B cell (primary cell): ENCODE data around the gene M1AP. TPM values are rescaled to one million over a fixed set of nuclear protein-coding genes. Genes with fewer than 3 reads are reported as not detected.

Experiments
- ATAC-seq: fragments of 200-7000 bp; cut with Tn5 transposase; one replicate; pipeline ENCODE4 v1.10.0; 2021; ENCODE audit warnings: low read depth, mild to moderate bottlenecking, moderate number of reproducible peaks, moderate library complexity
- CTCF ChIA-PET: fragments of 350-600 bp; sonication (Branson Sonifier 250); formaldehyde crosslinking; loops from one replicate; lab custom pipeline; 2021; ENCODE audit warnings: antibody characterized with exemption, inconsistent platforms; lab: Charles Lee
- POLR2A ChIA-PET: fragments of 350-600 bp; sonication (Branson Sonifier 250); formaldehyde crosslinking; loops from one replicate; lab custom pipeline; 2021; ENCODE audit warnings: antibody characterized with exemption; lab: Charles Lee
- DNase-seq: peaks from one replicate; pipeline ENCODE4 v3.0.0; 2013
- H2AFZ ChIP-seq: 2 replicates; pipeline ENCODE4 v1.6.1; 2012; ENCODE audit warnings: mild to moderate bottlenecking, low read depth, low read length; ENCODE audit not compliant: insufficient read depth, poor library complexity, severe bottlenecking
- H3K27ac ChIP-seq, 2 donors: 1 replicate in 1 of 2; 2 replicates in 1 of 2; pipeline ENCODE4 v1.5.1; 2012 to 2013; ENCODE audit warnings: low read length in 2 of 2, mild to moderate bottlenecking in 2 of 2, moderate library complexity in 1 of 2
- H3K27me3 ChIP-seq, 4 experiments: fragments of 200-600 bp in 1 of 4; sonication (generic) in 1 of 4; replicated peaks in 1 of 4; 1 replicate in 2 of 4; 2 replicates in 2 of 4; pipeline versions ENCODE4 v1.6.1 to v1.7.0; 2013 to 2016; ENCODE audit warnings: low read length in 3 of 4, mild to moderate bottlenecking in 2 of 4, mixed read lengths in 1 of 4, moderate library complexity in 1 of 4; ENCODE audit not compliant: insufficient read depth in 4 of 4, control insufficient read depth in 3 of 4; ENCODE audit errors: control extremely low read depth in 1 of 4
- H3K36me3 ChIP-seq, 2 experiments: replicated peaks in 1 of 2; 1 replicate in 1 of 2; 2 replicates in 1 of 2; pipeline versions ENCODE4 v1.6.1 to v1.7.1; 2013; ENCODE audit warnings: low read length in 1 of 2; ENCODE audit not compliant: insufficient read depth in 2 of 2, control insufficient read depth in 1 of 2; ENCODE audit errors: control extremely low read depth in 1 of 2, extremely low read depth in 1 of 2
- H3K4me1 ChIP-seq, 2 donors: fragments of 200-600 bp in 1 of 2; sonication (generic) in 1 of 2; 1 replicate in 1 of 2; 2 replicates in 1 of 2; pipeline versions ENCODE4 v1.5.1 to v1.6.1; 2013 to 2017; ENCODE audit warnings: low read length in 2 of 2; ENCODE audit not compliant: control insufficient read depth in 2 of 2, insufficient read depth in 2 of 2
- H3K4me2 ChIP-seq: replicated peaks from 2 replicates; pipeline ENCODE3; 2012; ENCODE audit warnings: mild to moderate bottlenecking, low read depth, low read length; ENCODE audit not compliant: poor library complexity, severe bottlenecking
- H3K4me3 ChIP-seq, 5 experiments: fragments of 200-600 bp in 1 of 5; sonication (generic) in 1 of 5; 1 replicate in 3 of 5; 2 replicates in 2 of 5; pipeline versions ENCODE4 v1.5.1 to v1.7.0; 2011 to 2016; ENCODE audit warnings: low read length in 4 of 5, mild to moderate bottlenecking in 4 of 5, low read depth in 2 of 5, control low read depth in 1 of 5, moderate library complexity in 1 of 5; ENCODE audit not compliant: insufficient read depth in 1 of 5; ENCODE audit errors: control extremely low read depth in 1 of 5, extremely low read depth in 1 of 5
- H3K79me2 ChIP-seq: fragments of 200-600 bp; sonication (generic); one replicate; pipeline ENCODE4 v1.6.0; 2016; ENCODE audit warnings: low read length; ENCODE audit not compliant: control insufficient read depth, insufficient read depth
- H3K9ac ChIP-seq: fragments of 200-600 bp; sonication (generic); 2 replicates; pipeline ENCODE4 v1.6.1; 2017; ENCODE audit warnings: mild to moderate bottlenecking, low read length, moderate library complexity
- H3K9me3 ChIP-seq, 3 donors: one replicate each; pipeline versions ENCODE4 v1.6.1 to v1.7.1; 2013; ENCODE audit warnings: low read length in 2 of 3; ENCODE audit not compliant: control insufficient read depth in 2 of 3, insufficient read depth in 1 of 3; ENCODE audit errors: control extremely low read depth in 1 of 3
- H4K20me1 ChIP-seq: 2 replicates; pipeline ENCODE4 v1.6.0; 2012; ENCODE audit warnings: mild to moderate bottlenecking, low read length; ENCODE audit not compliant: insufficient read depth, control insufficient read depth, poor library complexity, severe bottlenecking
- H3K27ac Mint-ChIP-seq: one replicate; pipeline ENCODE4 v1.8.0; 2021; ENCODE audit warnings: mixed read lengths
- H3K27me3 Mint-ChIP-seq: one replicate; pipeline ENCODE4 v1.8.0; 2021; ENCODE audit warnings: mixed read lengths
- H3K4me1 Mint-ChIP-seq: one replicate; pipeline ENCODE4 v1.8.0; 2021; ENCODE audit warnings: mixed read lengths
- H3K4me3 Mint-ChIP-seq: one replicate; pipeline ENCODE4 v1.8.0; 2021; ENCODE audit warnings: mixed read lengths
- H3K9me3 Mint-ChIP-seq: one replicate; pipeline ENCODE4 v1.8.0; 2022; ENCODE audit warnings: mixed read lengths; ENCODE audit not compliant: insufficient read depth
- EZH2 ChIP-seq: IDR thresholded peaks from 2 replicates; pipeline ENCODE4 v1.6.1; 2012; ENCODE audit warnings: borderline replicate concordance, low read depth, mild to moderate bottlenecking, moderate library complexity, low read length; ENCODE audit not compliant: insufficient read depth, poor library complexity, severe bottlenecking
- whole genome bisulfite sequencing: methylation state at CpG from one replicate; pipeline ENCODE4 v1.1.5; 2013; ENCODE audit warnings: missing lambda C conversion rate; ENCODE audit not compliant: insufficient coverage; 5-methylcytosine and 5-hydroxymethylcytosine counted together
- intact Hi-C: fragments of 100-400 bp; cut with micrococcal nuclease; formaldehyde crosslinking; loops from one replicate; pipeline ENCODE4 v1.10.0; 2022
- polyA plus RNA-seq: library from polyadenylated mRNA; depleted of rRNA; stranded (reverse); fragments of >200 nt; gene quantifications from 2 replicates; pipeline ENCODE4 v1.2.3, GENCODE V29; 2012
- total RNA-seq, 2 donors: library from RNA; stranded (reverse); fragments of 120-200 nt in 1 of 2; gene quantifications; 1 replicate in 1 of 2; 2 replicates in 1 of 2; pipeline versions ENCODE4 v1.2.3 to v1.2.4, GENCODE V29; 2013 to 2022
- TF ChIP-seq, protein P1 (sequence below): fragments of 200-600 bp; IDR thresholded peaks from one replicate; pipeline ENCODE4 v1.8.0; 2022; ENCODE audit warnings: antibody characterized with exemption, mild to moderate bottlenecking

Gene M1AP
- total and polyA plus RNA-seq, 2 donors (not counting 1 experiment from before 2014, with no cell fraction given): 0.15 TPM; not detected in 1

DNA sequence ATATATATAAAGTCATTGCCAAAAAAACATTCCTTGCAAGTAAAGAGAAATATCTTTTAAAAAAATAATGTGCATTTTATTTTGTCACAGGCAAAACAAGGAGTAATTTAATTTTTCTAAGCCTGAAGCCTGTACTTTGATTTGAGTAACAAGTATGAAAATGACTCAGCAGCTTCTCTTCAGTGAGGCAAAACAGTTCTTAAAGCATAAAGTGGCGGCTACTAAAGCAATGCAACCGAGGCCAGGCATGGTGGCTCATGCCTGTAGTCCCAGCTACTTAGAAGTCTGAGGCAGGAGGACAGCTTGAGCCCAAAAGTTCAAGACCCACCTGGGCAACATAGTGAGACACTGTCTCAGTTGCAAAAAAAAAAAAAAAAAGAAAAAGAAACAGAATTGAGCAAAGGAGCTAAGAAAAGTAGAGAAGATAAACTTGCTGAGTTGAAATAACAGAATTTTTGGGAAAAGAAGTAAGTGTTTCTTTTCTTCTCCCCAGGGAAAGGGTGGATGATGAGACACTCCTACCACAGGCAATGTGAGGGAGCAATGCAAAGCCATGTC, 64.0 kb downstream of the M1AP start:
- Mint-ChIP-seq H3K4me3 (no peak overlapping the region), H3K27me3 (peaks cover 4% of the 10 kb centered on the region), H3K9me3 (no peaks in the 10 kb centered on the region), H3K4me1 (peaks cover 9% of the 10 kb centered on the region), H3K27ac (no peak overlapping the region)
- POLR2A ChIA-PET: interaction anchor here (0.7 kb wide), 1 partner anchor 74 kb away, joined by 3 read pairs; no protein-coding TSS in a partner anchor
- H2AFZ ChIP-seq: no peak overlapping the region
- peaks cover 0 to 2% (median 0%) of the 10 kb centered on the region in 4 experiments for H3K27me3 ChIP-seq
- TF ChIP-seq EZH2: no peak
- TF ChIP-seq, protein P1, sequence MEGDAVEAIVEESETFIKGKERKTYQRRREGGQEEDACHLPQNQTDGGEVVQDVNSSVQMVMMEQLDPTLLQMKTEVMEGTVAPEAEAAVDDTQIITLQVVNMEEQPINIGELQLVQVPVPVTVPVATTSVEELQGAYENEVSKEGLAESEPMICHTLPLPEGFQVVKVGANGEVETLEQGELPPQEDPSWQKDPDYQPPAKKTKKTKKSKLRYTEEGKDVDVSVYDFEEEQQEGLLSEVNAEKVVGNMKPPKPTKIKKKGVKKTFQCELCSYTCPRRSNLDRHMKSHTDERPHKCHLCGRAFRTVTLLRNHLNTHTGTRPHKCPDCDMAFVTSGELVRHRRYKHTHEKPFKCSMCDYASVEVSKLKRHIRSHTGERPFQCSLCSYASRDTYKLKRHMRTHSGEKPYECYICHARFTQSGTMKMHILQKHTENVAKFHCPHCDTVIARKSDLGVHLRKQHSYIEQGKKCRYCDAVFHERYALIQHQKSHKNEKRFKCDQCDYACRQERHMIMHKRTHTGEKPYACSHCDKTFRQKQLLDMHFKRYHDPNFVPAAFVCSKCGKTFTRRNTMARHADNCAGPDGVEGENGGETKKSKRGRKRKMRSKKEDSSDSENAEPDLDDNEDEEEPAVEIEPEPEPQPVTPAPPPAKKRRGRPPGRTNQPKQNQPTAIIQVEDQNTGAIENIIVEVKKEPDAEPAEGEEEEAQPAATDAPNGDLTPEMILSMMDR: no peak
- no peaks in the 10 kb centered on the region for H4K20me1 ChIP-seq
- intact Hi-C loops: no loop called here
- no peak overlapping the region for H3K4me3 ChIP-seq
- H3K4me2 ChIP-seq: no peak overlapping the region
- H3K79me2 ChIP-seq: no peaks in the 10 kb centered on the region
- no peaks in the 10 kb centered on the region for H3K9me3 ChIP-seq
- no peak for DNase-seq
- ATAC-seq: no peak
- CTCF ChIA-PET: interaction anchor here (1.2 to 9.3 kb wide), 4 partner anchors 9 to 101 kb away, joined by 3 to 149 read pairs (median 107); partner anchors contain the start of genes CCDC142, PCGF1 and TTC31
- H3K4me1 ChIP-seq: peaks cover 0 to 6% of the 10 kb centered on the region in 2 donors
- WGBS: 54% methylated on average over 2 of the region's 2 CpGs
- no peak overlapping the region for H3K27ac ChIP-seq
- no peaks in the 10 kb centered on the region for H3K36me3 ChIP-seq
- no peak overlapping the region for H3K9ac ChIP-seq

DNA sequence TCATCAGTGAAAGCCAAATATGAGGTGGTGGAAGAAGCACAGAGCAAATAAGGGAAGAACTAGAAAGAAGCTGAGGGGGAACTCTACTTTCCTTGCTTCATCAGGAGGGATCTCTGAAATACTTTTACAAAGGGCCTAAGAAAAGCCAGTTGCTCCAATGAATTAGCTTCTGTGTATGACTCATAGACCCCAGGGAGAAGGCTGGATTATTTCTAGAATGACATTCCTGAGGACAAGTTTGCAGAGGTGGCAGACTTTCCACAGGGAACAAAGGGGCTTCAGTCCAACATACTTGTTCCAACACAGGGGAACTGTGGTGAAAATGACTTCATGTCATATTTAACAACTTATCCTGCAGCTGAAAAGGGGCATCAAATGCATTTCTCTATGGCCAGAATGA, 64.6 kb downstream of the M1AP start:
- H3K9ac ChIP-seq: no peak overlapping the region
- peaks cover 0 to 6% of the 10 kb centered on the region in 2 donors for H3K4me1 ChIP-seq
- intact Hi-C loops: no loop called here
- Mint-ChIP-seq H3K4me3 (no peak overlapping the region), H3K9me3 (no peaks in the 10 kb centered on the region), H3K27me3 (no peaks in the 10 kb centered on the region), H3K4me1 (peaks cover 11% of the 10 kb centered on the region), H3K27ac (no peak overlapping the region)
- H3K4me3 ChIP-seq: no peak overlapping the region
- ChIA-PET CTCF (interaction anchor here (8.4 to 9.3 kb wide), 2 partner anchors 8 to 100 kb away, joined by 103 to 149 read pairs; partner anchors contain the start of genes CCDC142 and TTC31), POLR2A (interaction anchor here (0.5 kb wide), 1 partner anchor 12 kb away, joined by 6 read pairs; no protein-coding TSS in a partner anchor)
- H3K36me3 ChIP-seq: no peaks in the 10 kb centered on the region
- TF ChIP-seq, protein P1: no peak
- no peak for TF ChIP-seq EZH2
- H3K79me2 ChIP-seq: no peaks in the 10 kb centered on the region
- no peak for DNase-seq
- H3K4me2 ChIP-seq: no peak overlapping the region
- H3K9me3 ChIP-seq: no peaks in the 10 kb centered on the region
- ATAC-seq: no peak
- no peak overlapping the region for H3K27ac ChIP-seq
- H4K20me1 ChIP-seq: no peaks in the 10 kb centered on the region
- no peak overlapping the region for H2AFZ ChIP-seq
- H3K27me3 ChIP-seq: peaks cover 0 to 2% (median 0%) of the 10 kb centered on the region in 4 experiments
